GM13976 (cell line): ENCODE measurements around the gene CTPS2.

Experiments
- DNase-seq: peaks from one replicate; pipeline ENCODE4 v3.0.0; 2012; ENCODE audit warnings: low spot score
- CTCF ChIP-seq: IDR thresholded peaks from 2 replicates; pipeline ENCODE4 v1.5.1; 2012; ENCODE audit warnings: borderline replicate concordance, mild to moderate bottlenecking; ENCODE audit not compliant: insufficient read depth; ENCODE audit errors: extremely low read depth, missing control alignments, control extremely low read depth
- in situ Hi-C: fragments of 300-500 bp; cut with MboI; formaldehyde crosslinking; loops from one replicate; pipeline ENCODE4 v1.12.0; 2022; ENCODE audit warnings: low sequenced_read_pairs, mixed read lengths, inconsistent platforms; ENCODE audit not compliant: unreplicated experiment

The CTPS2 gene

DNA sequence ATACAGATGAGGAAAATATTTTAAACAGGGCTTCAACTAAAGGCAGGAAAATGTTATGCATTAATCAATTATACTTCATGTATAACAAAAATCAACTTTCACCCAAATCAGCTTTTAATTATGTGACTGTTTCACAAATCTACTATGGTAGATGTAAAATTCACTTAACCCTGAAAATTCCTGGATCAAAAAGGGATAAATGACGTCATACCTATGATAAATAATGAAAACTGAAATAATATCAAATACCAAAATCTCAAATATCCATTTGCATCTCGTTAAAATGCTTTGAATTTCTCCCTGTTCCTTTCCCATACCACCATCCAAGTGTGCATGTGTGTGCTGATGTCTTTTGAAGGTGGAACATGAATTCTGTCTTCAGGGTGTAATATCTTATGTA, 51.0 kb downstream of the CTPS2 start:
- no peak for TF ChIP-seq CTCF
- no peak for DNase-seq
- in situ Hi-C loops = no loop called here

DNA sequence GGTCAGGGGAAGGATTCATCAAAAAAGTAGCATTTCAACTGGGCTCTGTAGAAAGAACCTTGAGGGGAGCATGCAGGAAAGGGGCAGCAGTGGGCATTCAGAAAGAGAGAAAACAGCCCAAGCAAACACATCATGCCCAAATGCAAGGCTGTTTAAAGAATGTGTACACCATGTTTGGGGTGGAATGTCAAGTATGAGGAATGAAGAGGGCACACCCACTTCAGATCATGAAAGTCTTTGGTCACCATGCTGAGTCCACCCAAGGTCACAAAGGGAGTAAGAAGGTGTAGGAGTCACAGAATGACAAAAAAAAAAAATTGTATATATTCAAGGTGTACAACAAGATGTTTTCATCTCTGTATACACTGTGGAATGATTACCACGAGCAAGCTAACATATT, 53.1 kb downstream of the CTPS2 start:
- in situ Hi-C loops = no loop called here

DNA sequence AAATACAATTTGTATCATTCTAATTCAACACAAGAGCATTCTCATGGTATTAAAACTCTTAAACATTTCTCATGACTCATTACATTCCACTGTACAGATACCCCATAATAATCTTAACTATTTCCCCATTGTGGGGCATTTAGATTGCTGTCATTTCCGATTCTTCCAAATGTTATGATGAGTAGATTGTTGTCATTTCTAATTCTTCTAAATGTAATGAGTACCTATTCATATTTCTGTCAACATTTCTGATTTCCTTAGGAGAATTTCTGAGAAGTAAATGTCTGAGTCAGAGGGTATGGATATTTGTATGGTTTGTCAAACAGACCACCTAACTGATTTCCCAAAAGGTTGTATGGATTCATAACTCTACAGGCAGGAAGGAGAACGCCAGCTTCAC, 54.2 kb downstream of the CTPS2 start:
- no peak for TF ChIP-seq CTCF
- in situ Hi-C loops = no loop called here

More for the DNA sequence above, 53.1 kb downstream of the CTPS2 start:
- DNase-seq = no peak
- TF ChIP-seq CTCF = no peak

GRCh38 chrX:16654093-16654492, 58.4 kb downstream of the CTPS2 start:
- in situ Hi-C loops = no loop called here
- no peak for TF ChIP-seq CTCF
- DNase-seq = no peak

More for the DNA sequence above, 54.2 kb downstream of the CTPS2 start:
- DNase-seq = no peak

GRCh38 chrX:16653424-16653823, 59.0 kb downstream of the CTPS2 start:
- no peak for TF ChIP-seq CTCF
- in situ Hi-C loops = no loop called here
- no peak for DNase-seq

- no peak for DNase-seq
- no peak for TF ChIP-seq CTCF
- in situ Hi-C loops = no loop called here
Observed at GRCh38 chrX:16651391-16652024, 61.0 kb downstream of the CTPS2 start.
